KOPT-K1 (cell line): Measurements from ENCODE around the gene HIPK1.

Experiments used
- H3K27ac ChIP-seq: fragments of 200-600 bp; sonication (generic); 2 replicates; pipeline ENCODE4 v1.5.1; 2016; ENCODE audit warnings: antibody characterized with exemption, mild to moderate bottlenecking, low read depth, low read length; ENCODE audit not compliant: poor library complexity, severe bottlenecking
- H3K36me3 ChIP-seq: fragments of 200-600 bp; sonication (generic); 2 replicates; pipeline ENCODE4 v1.5.1; 2017; ENCODE audit warnings: antibody characterized with exemption, mild to moderate bottlenecking, low read length, moderate library complexity; ENCODE audit not compliant: insufficient read depth
- H3K9me3 ChIP-seq: fragments of 200-600 bp; sonication (generic); 2 replicates; pipeline ENCODE4 v1.5.1; 2017; ENCODE audit warnings: antibody characterized with exemption, low read length, mild to moderate bottlenecking; ENCODE audit not compliant: insufficient read depth, poor library complexity, severe bottlenecking

The HIPK1 gene

DNA sequence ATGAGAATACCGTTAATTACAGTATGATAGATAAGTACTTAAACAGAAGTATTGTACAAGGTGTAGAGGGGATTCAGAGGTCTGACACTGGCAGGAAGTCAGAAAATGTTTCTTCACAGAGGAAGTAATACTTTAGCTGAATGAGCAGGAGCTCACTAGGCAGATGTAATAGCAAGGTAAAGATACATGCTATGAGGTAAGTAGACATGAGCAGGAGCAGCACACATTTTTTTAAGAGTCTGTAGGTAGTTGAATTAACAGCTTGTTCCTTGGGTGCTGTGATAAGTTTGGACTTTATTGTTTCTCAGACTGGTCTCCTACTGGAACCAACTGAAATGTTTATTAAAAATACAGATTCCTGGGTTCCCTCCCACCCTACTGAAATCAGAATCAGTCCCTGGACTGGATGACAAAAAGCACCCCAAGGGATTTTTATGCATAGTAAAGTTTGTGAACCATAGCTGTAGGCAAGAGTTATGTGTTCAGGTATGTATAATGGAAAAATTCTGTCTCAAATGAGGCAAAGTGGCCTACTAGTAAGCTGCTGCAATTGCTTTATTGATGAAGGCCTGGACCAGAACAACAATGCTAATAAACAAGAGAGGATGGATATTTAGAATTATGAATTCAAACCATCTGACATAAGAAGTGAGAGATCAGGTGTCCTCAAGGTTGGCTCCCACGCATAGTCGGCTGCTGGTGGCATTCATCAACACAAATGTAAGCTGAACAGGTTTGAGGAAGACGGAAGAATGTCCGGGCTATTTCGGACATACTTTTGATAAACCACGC, 25.4 kb upstream of the HIPK1 start:
- peak overlapping the region; percentile 85 for H3K27ac ChIP-seq
- H3K36me3 ChIP-seq: peaks cover 62% of the 10 kb centered on the region
- H3K9me3 ChIP-seq: no peaks in the 10 kb centered on the region

DNA sequence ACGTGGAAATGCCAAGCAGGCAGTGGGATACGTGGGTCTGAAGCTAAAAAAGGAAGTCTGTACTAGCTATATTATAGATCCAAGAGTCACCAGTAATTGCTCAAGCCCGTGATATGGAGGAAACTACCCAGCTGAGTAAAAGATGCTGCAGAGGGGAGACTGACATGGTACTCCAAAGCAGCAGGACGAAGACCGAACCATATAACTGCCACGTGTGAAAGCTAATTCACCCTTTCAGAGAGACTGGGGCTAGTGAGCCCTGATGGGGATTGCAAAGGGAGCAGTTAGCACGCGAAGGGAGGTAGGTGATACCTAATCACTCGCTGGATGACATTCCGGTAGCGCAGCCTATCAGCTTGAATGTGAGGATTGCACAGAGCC, 24.8 kb upstream of the HIPK1 start:
- Histone ChIP-seq H3K27ac (peak overlapping the region; percentile 85), H3K36me3 (peaks cover 61% of the 10 kb centered on the region), H3K9me3 (no peaks in the 10 kb centered on the region)

DNA sequence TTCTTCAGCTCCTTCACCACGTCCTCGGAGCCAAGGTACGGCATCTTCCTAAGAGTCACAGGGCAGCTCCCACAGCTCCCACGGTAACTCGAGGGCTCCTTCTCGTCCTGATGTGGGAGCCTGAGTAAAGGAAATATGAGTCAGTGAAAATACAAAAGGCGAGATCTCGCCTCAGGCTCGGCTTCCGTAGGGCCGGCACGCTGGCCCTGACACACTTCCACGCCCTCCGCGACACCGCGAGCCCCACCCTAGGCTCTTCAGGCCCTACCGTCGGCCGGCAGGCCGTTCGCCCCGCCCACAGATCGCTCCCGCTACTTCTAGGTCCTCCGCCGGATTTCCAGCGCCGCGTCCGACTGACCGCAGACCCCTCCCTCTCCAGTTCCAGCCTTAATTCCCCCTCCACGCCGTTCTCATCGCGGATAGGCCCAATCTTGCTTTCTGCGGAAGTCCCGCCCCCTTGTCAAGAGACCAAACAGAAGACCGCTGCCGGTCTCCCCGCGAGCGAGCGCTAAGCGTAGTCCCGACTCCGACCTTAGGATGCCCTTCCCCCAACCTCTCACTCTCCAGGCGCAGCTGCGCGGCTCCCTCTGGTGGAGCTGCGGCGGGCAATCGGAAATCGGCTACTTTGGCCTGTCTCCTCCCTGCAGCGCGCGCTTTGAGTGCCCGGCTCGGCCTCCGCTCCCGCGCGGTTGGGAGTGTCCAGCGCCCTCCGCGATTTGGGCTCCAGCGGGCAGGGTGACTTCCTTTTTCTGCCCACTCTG, 24.3 kb upstream of the HIPK1 start, which contains the start of the genes AP4B1 and DCLRE1B:
AP4B1 (minus strand) TSS at position 126 of the 761 bp plus-strand sequence; CDS start at position 44, 82 bp downstream.
DCLRE1B (plus strand) TSS at position 653 of the 761 bp plus-strand sequence. CDS start 261 bp downstream, outside the sequence.
- H3K27ac ChIP-seq: peak within 1 kb of the TSS; percentile 85
- H3K9me3 ChIP-seq: no peaks in the 10 kb centered on the region
- H3K36me3 ChIP-seq: peaks cover 59% of the 10 kb centered on the region

DNA sequence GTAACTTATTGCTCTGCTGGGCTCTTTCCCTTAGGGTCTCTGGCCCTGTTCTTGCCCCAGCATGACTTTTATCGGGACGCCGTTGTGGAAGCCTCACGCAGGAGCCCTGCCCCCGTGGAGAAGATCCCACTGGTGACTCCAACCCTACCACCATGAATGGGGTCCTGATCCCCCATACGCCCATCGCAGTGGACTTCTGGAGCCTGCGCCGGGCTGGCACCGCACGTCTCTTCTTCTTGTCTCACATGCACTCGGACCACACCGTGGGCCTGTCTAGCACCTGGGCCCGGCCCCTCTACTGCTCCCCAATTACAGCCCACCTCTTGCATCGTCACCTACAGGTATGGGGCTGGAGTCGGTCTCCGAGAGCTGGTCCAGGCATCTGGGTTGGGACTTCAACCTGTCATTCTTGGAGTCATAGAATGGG, 23.7 kb upstream of the HIPK1 start:
- H3K9me3 ChIP-seq: no peaks in the 10 kb centered on the region
- peaks cover 59% of the 10 kb centered on the region for H3K36me3 ChIP-seq
- H3K27ac ChIP-seq: peak overlapping the region; percentile 85

DNA sequence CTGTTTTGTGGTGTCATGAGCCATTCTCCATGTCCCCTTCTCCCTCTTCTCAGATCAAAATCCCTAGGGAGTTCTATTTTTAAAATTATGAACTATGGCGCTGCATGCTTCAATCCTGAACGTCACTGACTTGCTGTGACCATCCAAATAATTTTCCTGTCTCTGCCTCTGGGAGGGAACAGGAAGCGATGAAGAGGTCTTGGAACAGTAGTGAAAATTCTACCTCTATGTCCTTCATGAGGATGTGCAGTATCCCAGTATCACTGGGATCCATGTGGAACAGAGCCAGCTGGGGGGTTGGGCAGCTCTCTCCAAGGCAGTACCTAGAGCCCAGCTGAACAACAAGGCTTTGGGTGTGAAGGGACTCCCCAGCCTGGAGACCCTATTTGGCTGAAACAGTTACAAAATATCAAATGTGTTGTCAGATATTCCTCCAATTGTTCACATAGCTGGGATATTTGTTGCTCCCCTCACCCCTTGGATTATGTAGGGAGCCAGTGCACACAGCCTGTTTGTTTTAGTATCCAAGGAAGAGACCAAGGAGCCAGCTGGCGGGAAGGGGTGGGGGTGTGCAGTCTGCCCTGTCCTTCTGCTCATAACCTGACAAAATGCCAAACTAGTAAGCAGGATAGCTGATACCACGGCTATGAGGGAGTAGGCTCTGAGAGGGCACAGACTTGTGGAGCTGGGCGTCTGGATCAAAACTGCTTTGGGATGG, 16.4 kb upstream of the HIPK1 start:
- no peak overlapping the region for H3K27ac ChIP-seq
- H3K36me3 ChIP-seq: peaks cover 78% of the 10 kb centered on the region
- no peaks in the 10 kb centered on the region for H3K9me3 ChIP-seq

DNA sequence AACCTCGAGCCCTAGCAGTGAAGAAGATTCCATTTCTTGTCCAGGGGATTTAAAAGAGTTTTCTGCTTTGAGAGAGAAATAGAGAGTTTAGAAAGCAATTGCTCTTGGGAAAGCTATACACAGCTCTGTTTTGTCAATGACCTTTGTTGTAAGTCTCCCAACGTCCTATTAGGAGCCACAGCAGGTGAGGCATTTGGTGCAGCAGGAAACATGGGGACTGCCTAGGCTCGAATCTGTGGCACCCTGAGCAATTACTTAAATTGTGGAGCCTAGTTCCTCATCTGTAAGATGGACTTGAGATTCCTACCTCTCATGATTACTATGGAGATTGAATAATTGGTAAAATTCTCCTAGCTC, 15.8 kb upstream of the HIPK1 start:
- H3K9me3 ChIP-seq: no peaks in the 10 kb centered on the region
- no peak overlapping the region for H3K27ac ChIP-seq
- H3K36me3 ChIP-seq: peaks cover 72% of the 10 kb centered on the region

DNA sequence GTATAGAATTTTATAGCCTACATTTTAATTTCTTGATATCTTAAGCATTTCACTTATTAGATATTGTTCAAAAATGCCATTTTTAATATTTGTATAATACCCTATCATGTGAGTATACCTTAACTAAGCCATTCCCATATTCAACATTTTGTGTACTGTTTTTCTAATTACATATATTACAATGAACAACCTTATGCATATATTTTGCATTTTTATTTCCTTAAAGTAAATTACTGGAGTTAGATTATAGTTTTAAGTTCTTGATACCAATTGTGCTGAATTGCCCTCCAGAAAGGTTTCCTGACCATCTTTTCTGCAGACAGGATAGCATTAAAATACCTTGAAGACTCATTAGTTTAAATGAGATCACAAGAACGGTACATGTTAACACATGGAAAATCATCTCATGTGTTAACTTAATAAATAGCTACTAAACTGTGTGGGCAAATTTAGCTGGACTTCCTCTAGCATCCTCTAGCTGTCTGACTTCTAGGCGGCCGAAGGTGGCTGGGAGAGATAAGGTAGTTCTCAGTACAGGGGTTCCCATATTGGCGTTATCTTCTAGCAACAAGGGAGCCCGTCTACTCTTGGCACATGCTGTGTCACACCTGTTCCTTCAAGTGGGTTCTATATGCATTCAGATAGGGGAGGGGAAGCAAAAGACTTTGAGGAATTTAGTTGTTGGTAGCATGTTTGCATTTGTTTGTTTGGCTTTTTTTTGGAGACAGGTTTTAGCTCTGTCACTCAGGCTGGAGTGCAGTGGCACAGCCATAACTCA, 15.0 kb upstream of the HIPK1 start:
- Histone ChIP-seq H3K36me3 (peaks cover 65% of the 10 kb centered on the region), H3K9me3 (no peaks in the 10 kb centered on the region), H3K27ac (no peak overlapping the region)

DNA sequence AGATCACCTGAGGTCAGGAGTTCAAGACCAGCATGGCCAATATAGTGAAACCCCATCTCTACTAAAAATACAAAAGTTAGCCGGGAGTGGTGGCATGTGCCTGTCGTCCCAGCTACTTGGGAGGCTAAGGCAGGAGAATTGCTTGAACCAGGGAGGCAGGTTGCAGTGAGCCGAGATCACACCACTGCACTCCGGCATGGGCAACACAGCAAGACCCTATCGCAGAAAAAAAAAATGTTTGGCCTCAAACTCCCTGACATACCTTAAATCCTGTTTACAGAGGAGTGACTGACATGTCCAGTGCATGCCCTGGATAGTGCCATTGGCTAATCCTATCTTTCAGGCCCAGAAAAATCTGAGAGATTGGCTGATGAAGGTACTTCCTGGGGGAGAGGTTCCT, 12.2 kb upstream of the HIPK1 start:
- no peaks in the 10 kb centered on the region for H3K9me3 ChIP-seq
- H3K36me3 ChIP-seq: peaks cover 38% of the 10 kb centered on the region
- no peak overlapping the region for H3K27ac ChIP-seq

DNA sequence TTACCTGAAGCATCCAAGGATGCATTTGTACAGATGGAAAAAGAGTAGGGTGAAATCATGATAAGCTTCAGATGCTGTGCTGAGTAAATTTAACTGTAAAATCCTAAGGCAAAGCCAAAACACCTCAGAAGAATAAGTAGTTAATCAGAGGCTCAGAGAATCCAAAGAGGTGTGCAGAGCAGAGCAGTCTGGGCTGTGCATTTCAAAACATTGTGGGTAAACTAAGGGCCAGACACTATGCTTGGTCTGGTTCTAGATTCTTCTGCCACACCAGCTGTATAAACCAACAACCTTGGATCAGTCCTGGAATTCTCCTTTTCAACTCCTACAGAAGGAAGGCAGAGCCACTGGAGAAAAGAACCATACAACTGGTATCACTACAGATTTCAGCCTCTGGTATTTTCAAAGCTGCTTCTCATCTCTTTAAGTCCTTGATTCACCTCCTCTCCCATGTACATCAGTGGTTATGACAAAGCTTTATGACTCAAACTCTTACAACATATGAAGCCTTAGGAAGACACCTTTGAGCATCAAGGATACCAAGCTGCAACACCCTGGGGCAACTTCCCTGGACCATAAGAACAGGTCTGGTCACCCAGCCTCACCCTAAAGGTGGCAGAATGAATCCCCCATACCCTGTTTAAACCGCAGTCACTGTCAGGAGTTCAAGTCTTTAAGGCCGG, 11.6 kb upstream of the HIPK1 start:
- H3K36me3 ChIP-seq: peaks cover 33% of the 10 kb centered on the region
- H3K27ac ChIP-seq: no peak overlapping the region
- no peaks in the 10 kb centered on the region for H3K9me3 ChIP-seq

DNA sequence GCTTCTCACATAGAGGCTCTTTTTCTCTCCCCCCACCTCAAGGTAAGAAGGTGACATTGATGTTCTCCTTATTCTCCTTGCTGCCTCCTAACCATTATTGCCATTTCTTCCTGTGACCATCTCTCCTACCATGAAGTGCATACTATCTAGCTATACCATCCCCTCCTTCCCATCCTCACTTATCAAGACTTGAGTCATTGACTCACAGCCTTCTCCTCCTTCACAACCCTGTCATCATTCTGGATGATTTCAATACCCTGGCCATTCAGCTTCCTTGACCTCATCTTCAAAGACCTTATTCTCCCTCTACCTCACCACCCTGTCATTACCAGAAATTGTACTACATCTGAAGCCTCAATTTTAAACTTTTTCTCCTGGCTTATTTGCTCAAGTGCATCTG, 10.9 kb upstream of the HIPK1 start:
- H3K27ac ChIP-seq: no peak overlapping the region
- H3K9me3 ChIP-seq: no peaks in the 10 kb centered on the region
- peaks cover 26% of the 10 kb centered on the region for H3K36me3 ChIP-seq

DNA sequence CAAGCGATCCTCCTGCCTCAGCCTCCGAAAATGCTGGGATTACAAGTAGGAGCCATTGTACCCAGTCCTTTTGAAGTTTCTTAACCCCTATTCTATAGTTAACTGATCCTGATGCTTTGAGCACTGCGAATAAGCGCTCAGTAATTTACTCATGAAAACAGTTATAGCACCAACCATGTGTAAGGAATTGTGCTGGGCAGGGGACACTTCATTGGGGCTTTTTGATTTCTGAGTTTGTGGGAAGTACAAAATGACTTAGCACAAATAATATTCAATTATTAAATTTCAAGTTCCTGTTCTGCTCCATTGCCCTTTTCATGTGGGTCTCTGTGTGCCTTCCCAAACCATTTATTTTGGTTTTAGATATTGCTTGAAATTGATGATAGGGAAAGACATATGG, 6.2 kb upstream of the HIPK1 start:
- Histone ChIP-seq H3K9me3 (no peaks in the 10 kb centered on the region), H3K36me3 (no peaks in the 10 kb centered on the region), H3K27ac (no peak overlapping the region)

DNA sequence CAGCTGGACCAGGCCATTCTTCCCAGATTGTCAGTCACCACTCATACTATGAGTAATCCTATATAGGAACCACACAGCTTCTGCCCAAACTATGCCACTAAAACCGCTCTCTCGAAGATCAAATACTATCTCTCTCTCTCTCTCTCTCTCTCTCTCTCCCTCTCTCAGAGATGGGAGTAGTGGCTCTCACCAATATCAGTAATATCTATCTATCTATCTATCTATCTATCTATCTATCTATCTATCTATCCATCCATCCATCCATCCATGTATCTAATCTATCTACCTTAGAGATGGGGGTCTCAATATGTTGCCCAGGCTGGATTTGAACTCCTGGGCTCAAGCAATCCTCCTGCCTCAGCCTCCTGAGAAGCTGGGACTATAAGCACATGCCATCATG, 4.7 kb upstream of the HIPK1 start:
- H3K27ac ChIP-seq: no peak overlapping the region
- no peaks in the 10 kb centered on the region for H3K36me3 ChIP-seq
- H3K9me3 ChIP-seq: no peaks in the 10 kb centered on the region

DNA sequence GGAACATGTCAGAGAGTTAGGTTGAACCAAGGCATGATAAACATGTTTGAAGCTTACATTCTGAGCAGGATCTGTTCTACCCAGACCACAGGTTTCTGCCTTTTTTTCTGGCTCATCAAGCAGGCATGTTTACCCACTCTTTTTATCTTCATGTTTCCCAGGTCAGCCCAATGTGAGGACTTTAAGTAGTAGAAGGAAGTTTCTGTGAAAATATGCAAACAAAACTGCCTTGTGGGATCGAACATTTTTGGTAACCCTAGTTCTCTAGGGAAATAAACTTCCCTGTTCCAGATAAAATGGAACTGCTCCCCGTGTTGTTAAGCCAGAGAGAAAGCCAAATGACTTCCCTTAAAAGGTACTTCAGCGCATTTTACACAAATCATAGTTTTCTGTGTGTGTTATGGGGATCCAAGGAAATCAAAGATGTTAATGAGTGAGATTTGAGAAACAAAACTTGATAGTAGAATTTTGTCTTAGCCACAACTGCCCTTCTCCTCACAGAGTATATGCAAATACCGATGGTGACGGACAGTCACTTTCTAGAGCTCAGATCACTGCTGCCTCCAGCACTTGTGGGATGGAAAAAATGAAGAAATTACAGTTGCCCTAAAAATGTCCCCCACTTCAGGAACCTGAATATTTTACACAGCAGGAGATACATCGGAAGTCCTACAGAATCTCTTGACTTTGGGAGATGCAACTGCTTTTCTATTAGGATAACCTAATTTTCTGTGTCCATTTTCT, 765 bp upstream of the HIPK1 start:
- H3K9me3 ChIP-seq: no peaks in the 10 kb centered on the region
- peak overlapping the region; percentile 91 for H3K27ac ChIP-seq

More for the DNA sequence above, 765 bp upstream of the HIPK1 start:
- H3K36me3 ChIP-seq: 0 out of 2 replicates have a peak, but pooled peaks cover 2% of the 10 kb centered on the region
